ENCODE data around the gene PRICKLE2. TPM values are rescaled to one million over a fixed set of nuclear protein-coding genes. Genes with fewer than 3 reads are reported as not detected.

Gene PRICKLE2
- total RNA-seq, 4 donors from 2014 or later, result 28.8 to 48.1 (median 38.5) TPM

- Histone ChIP-seq H3K27me3 (no peaks in the 10 kb centered on the region), H3K9me3 (no peaks in the 10 kb centered on the region), H3K27ac (no peak overlapping the region), H3K36me3 (no peaks in the 10 kb centered on the region), H3K4me3 (replicated peaks in 1 of 3) (no peak overlapping the region), H3K4me1 (peaks cover 0 to 5% of the 10 kb centered on the region in 2 donors)
- DNase-seq, result no peak
- intact Hi-C loops (cut with DNase I), result no loop called here
- WGBS, 2 donors, result 99% methylated on average over 4 of the region's 4 CpGs
- TF ChIP-seq CTCF (IDR thresholded peaks at IDR 0.05) (no peak), POLR2A (IDR thresholded peaks at IDR 0.05) (no peak)
These were observed 168.0 kb downstream of the PRICKLE2 start for GRCh38 chr3:64057231-64057630.

- TF ChIP-seq POLR2A (IDR thresholded peaks at IDR 0.05), result no peak
- no peak for TF ChIP-seq CTCF (IDR thresholded peaks at IDR 0.05)
- no peak overlapping the region for H3K27ac ChIP-seq
- intact Hi-C loops (cut with DNase I), result no loop called here
These were observed 168.6 kb downstream of the PRICKLE2 start for GRCh38 chr3:64056606-64057180.

GRCh38 chr3:64055076-64055475, 170.2 kb downstream of the PRICKLE2 start:
- no peak overlapping the region for H3K4me3 ChIP-seq (replicated peaks in 1 of 3)
- no peaks in the 10 kb centered on the region for H3K36me3 ChIP-seq
- TF ChIP-seq CTCF (IDR thresholded peaks at IDR 0.05) (no peak), POLR2A (IDR thresholded peaks at IDR 0.05) (no peak)
- no peak overlapping the region for H3K27ac ChIP-seq
- intact Hi-C loops (cut with DNase I), result no loop called here
- 90 to 91% methylated on average over 2 of the region's 2 CpGs for WGBS, 2 donors
- no peaks in the 10 kb centered on the region for H3K27me3 ChIP-seq
- no peaks in the 10 kb centered on the region for H3K9me3 ChIP-seq
- no peak for DNase-seq
- H3K4me1 ChIP-seq, result no peaks in the 10 kb centered on the region

More at GRCh38 chr3:64056606-64057180, 168.6 kb downstream of the PRICKLE2 start:
- Histone ChIP-seq H3K4me3 (replicated peaks in 1 of 3) (no peak overlapping the region), H3K27me3 (no peaks in the 10 kb centered on the region), H3K9me3 (no peaks in the 10 kb centered on the region), H3K36me3 (no peaks in the 10 kb centered on the region), H3K4me1 (no peaks in the 10 kb centered on the region)
- WGBS, 2 donors, result 85 to 93% methylated on average over 3 of the region's 3 CpGs
- DNase-seq, result no peak

GRCh38 chr3:64054488-64054887, 170.8 kb downstream of the PRICKLE2 start:
- 79 to 81% methylated on average over 3 of the region's 3 CpGs for WGBS, 2 donors
- Histone ChIP-seq H3K27ac (no peak overlapping the region), H3K36me3 (no peaks in the 10 kb centered on the region), H3K4me1 (no peaks in the 10 kb centered on the region), H3K9me3 (no peaks in the 10 kb centered on the region), H3K4me3 (replicated peaks in 1 of 3) (no peak overlapping the region), H3K27me3 (no peaks in the 10 kb centered on the region)
- TF ChIP-seq POLR2A (IDR thresholded peaks at IDR 0.05) (no peak), CTCF (IDR thresholded peaks at IDR 0.05) (no peak)
- intact Hi-C loops (cut with DNase I), result no loop called here
- no peak for DNase-seq

- 88 to 91% methylated on average over 3 of the region's 3 CpGs for WGBS, 2 donors
- H3K27ac ChIP-seq, result no peak overlapping the region
- no peaks in the 10 kb centered on the region for H3K36me3 ChIP-seq
- H3K9me3 ChIP-seq, result no peaks in the 10 kb centered on the region
- no peak for TF ChIP-seq POLR2A (IDR thresholded peaks at IDR 0.05)
- no peak for TF ChIP-seq CTCF (IDR thresholded peaks at IDR 0.05)
- no peaks in the 10 kb centered on the region for H3K27me3 ChIP-seq
- H3K4me1 ChIP-seq, result peaks cover 5 to 6% of the 10 kb centered on the region in 2 donors
- DNase-seq, result no peak
- no peak overlapping the region for H3K4me3 ChIP-seq (replicated peaks in 1 of 3)
- intact Hi-C loops (cut with DNase I), result no loop called here
These were observed 171.7 kb downstream of the PRICKLE2 start for GRCh38 chr3:64053581-64053980.
